Activated CD4-positive, alpha-beta T cell treated with anti-CD3 and anti-CD28 coated beads, Interleukin-10, Interleukin-2, amounts not matched to agents 100 ng/mL and 50 ng/mL, durations not matched to agents 16 hours and 8 hours (primary cell): ENCODE results near the gene ZNF124.

ENCODE experiments used
- DNase-seq: peaks from one replicate; pipeline ENCODE4 v3.0.0-alpha.2; 2020

Gene ZNF124

GRCh38 chr1:247111700-247112478, 59.9 kb downstream of the ZNF124 start:
- DNase-seq = no peak

GRCh38 chr1:247111259-247111699, 60.5 kb downstream of the ZNF124 start:
- DNase-seq = no peak

DNA sequence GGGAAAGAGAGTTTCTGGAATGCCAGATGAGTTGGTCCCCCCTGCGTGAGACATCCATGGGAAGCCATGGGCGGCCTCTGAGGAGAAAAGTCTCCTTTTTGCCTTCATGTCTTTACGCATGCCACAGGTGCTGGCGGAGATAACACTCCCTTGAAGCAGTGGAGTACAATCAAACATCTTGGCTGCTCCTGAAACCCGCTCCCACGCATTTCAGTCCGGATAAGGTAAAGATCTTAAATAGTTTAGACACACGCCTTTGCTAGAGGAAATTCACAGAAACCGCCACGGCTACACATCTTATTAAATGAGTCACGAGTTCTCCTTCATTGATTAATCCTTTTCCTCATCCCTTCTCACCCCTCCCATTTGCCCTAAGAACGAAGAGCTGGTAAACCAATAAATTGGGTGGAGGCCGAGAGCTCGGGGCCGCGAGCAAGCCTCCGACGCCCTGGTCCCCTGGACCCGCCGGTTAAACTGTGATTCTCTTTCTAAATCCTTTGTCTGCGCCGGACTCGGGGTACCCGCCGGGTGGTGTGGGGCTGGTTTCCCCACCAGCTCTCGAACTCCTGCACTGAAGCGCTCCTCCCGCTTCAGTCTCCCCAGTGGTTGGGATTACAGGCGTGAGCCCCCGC, 61.1 kb downstream of the ZNF124 start:
- peak; percentile 61 for DNase-seq

DNA sequence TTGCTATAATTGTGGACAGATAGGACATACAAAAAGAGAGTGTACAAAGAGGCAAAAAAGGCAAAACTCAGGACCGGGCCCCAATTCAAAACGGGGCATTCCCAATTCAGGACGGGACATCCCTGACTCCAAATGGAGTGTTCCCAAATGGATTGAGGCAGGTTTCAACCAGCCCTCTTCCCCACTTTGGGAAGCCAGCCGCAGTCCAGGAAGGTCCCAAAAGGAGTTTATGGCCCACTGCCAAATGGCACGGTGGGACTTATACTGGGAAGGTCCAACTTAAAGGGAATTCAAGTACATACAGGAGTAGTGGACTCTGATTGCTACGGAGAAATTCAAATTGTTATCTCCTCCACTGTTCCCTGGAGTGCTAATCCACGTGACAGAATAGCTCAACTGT, 64.1 kb downstream of the ZNF124 start:
- no peak for DNase-seq

DNA sequence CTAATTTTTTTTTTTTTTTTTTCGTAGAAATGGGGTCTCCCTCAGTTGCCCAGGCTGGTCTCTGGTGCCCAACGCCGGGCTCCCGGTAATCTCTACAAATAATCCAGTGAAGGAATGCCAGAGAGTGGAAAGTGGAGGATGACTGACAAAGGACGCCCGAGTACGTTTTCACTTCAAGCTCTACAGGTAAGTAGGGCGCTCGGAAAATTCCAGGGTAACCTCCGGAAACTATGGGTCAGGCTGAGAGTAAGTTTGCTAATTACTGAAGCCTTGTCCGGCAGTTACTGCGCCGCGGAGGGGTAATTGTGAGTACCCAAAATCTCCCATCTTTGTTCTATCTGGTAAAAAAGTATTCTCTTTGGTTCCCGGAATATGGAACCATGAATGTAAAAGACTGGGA, 65.9 kb downstream of the ZNF124 start:
- DNase-seq = no peak
